ENCODE measurements around the gene UTS2R.

GRCh38 chr17:82407255-82407654 lies 35.7 kb downstream of the UTS2R start:
- TF ChIP-seq CTCF (IDR thresholded peaks at IDR 0.05): no peak
- TF ChIP-seq POLR2A (IDR thresholded peaks at IDR 0.05): no peak
